Hematopoietic multipotent progenitor cell treated with erythropoietin and hydrocortisone succinate and interleukin-3 and kit ligand, for 6 days (in vitro differentiated cells): ENCODE data around the gene ZNF280B.
A peak's percentile ranks its signal among the peaks of the same experiment; 100 is the strongest.
"Not testable (repeated sequence)": the region's sequence is repeated elsewhere in the genome, so short reads cannot be mapped to it uniquely, and the experiment has no call there.

Experiments
- DNase-seq: peaks from one replicate; pipeline ENCODE4 v3.0.0-alpha.2; 2015

ZNF280B gene

DNA sequence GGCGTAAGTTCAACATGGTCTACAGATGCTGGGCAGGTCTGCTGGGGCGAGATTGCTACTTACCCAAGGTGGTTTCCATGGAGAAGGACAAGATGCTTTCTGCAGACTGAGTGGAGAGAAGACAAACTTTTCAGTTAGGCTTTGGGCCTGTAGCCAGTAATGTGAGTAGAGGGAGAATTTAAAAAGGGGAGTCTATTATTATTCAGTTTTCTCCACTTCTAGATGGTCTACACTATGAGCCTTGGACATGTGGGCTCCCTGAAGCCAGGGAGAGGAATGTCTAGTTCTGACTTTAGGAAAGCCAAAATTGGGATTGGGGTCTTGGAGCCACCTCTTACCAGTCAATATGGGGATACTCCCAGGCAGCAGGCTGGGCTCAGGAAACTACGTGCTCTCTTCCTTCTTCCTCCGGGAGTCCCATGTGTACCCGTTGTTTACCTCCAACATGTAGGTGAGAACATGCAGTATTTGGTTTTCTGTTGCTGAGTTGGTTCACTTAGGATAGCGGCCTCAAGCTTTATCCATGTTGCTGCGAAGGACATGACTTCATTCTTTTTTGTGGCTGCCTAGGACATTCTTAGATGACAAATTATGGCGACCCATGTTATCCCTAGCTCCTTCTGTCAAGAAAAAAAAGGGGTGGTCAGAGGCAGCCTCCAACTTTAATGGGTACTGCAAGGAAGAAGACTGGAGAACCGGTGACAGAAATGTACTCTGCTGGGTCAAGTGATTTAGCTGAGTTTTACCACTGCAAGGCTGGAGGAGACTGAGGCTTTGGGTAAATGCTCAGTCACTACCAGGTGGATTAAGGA lies 26.3 kb upstream of the ZNF280B start:
- no peak for DNase-seq

DNA sequence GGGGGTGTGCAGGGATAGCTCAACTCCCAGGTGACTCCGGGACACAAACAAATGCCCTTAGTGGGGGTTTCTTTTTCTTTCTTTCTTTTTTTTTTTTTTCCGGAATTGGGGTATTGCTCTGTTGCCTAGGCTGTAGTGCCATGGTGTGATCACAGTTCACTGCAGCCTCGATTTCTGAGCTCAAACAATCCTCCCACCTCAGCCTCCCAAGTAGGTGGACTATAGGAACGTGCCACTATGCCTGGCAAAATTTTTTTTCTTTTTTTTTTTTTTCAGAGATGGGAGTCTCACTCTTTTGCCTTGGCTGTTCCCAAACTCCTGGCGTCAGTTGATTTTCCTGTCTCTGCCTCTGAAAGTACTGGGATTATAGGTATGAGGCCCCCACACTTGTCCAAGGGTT lies 25.3 kb upstream of the ZNF280B start:
- no peak for DNase-seq

DNA sequence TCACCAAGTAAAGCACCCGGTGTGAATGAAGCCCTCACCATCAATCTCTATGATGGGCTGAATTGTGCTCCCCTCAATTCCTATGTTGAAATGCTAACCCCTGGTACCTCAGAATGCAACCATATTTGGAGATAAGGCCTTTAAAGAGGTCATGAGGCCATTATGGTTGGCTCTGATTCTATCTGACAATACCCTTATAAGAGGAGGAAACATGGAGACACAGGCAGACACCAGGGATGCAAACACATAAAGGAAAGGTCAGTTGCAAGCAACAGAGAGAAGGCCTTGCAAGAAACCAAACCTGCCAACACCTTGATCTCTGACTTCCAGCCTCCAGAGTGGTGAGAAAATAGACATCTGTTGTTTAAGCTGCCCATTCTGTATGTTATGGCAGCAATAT lies 24.9 kb upstream of the ZNF280B start:
- no peak for DNase-seq

DNA sequence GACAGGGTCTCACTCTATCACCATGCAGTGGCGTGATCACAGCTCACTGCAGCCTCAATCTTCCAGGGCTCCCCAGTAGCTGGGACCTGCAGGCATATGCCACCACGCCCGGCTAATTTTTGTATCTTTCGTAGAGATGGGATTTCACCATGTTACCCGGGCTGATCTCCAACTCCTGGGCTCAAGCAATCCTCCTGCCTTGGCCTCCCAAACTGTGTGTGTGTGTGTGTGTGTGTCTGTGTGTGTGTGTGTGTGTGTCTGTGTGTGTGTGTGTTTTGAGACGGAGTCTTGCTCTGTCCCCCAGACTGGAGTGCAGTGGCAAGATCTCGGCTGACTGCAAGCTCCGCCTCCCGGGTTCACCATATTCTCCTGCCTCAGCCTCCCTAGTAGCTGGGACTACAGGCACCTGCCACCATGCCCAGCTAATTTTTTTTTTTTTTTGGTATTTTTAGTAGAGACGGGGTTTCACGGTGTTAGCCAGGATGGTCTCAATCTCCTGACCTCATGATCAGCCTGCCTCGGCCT lies 24.1 kb upstream of the ZNF280B start:
- not testable (repeated sequence) for DNase-seq

DNA sequence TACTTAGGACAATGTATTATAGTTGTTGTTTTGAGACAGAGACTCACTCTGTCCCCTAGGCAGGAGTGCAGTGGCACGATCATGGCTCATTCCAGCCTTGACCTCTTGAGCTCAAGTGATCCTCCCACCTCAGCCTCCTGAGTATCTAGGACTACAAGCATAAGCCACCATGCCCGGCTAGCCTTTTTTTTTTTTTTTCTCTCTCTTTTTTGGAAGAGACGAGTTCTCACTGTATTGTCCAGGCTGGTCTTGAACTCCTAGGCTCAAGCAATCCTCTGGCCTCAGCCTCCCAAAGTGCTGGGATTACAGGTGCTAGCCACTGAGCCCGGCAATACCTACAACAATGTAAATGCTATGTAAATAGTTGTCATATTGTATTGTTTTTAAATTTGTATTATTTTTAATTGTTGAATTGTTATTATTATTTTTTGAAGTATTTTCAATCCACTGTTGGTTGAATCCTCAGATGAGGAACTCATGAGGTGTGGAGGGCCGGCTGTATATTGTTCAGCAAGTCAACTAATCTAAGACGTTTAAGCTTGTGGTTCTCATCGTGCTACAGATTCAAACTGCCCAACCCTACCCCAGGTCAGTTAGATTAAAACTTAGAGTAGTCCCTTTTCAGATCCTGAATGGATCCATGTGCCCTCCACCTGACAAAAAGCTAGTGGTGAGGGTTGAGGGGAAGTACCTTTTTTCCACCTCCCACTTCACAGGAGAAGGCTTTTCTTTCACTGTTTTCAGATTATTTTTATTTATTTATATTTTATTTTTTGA lies 23.4 kb upstream of the ZNF280B start:
- DNase-seq = no peak

DNA sequence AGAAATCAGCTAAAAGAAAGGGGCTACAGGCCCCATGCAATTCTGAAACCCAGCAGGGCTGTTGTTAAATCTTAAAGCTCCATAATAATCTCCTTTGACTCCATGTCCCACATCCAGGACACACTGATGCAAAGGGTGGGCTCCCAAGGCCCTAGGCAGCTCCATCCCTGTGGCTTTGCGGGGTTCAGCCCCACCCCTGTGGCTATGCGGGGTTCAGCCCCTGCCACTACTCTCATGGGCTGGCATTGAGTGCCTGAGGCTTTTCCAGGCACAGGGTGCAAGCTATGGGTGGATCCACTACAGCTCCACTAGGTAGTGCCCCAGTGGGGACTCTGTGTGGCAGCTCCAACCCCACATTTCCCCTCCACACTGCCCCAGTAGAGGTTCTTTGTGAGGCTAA lies 20.2 kb upstream of the ZNF280B start:
- no peak for DNase-seq

DNA sequence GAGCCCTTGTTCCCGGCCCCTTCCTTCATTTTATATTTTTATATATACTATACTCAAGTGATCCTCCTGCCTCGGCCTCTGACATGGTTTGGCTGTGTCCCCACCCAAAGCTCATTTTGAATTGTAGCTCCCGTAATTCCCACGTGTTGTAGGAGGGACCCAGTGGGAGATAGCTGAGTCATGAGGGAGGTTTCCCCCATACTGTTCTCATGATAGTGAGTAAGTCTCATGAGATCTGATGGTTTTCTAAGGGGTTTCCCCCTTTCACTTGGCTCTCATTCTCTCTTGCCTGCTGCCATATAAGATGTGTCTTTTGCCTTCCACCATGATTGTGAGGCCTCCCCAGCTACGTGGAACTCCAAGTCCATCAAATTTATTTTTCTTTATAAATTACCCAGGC lies 18.8 kb upstream of the ZNF280B start:
- no peak for DNase-seq

DNA sequence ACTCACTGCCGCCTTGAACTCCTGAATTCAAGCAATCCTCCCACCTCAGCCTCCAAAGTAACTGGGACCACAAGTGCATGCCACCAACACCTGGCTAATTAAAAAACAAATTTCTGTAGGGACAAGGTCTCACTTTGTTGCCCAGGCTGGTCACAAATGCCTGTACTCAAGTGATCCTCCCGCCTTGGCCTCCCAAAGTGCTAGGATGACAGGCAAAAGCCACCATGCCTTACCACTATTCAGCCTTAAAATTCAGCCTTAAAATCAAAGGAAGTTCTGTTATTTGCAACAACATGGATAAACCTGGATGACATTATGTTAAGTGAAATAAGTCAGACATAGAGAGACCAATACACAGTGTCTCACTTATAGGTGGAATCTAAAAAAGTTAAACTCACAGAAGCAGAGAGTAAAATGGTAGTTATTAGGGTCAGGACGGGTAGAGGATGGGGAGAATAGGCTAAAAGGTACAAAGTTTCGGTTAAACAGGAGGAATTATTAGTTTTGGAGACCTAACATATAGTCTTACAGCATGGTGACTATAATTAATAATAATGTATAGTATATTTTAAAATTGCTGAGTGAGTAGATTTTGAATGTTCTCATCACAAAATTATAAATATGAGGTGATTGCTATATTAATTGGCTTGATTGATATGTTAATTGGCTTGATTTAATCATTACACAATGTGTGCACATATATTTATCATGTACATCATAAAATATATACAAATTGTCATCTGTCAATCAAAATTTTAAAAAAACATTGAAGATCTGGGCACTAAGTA lies 17.8 kb upstream of the ZNF280B start:
- DNase-seq = no peak

DNA sequence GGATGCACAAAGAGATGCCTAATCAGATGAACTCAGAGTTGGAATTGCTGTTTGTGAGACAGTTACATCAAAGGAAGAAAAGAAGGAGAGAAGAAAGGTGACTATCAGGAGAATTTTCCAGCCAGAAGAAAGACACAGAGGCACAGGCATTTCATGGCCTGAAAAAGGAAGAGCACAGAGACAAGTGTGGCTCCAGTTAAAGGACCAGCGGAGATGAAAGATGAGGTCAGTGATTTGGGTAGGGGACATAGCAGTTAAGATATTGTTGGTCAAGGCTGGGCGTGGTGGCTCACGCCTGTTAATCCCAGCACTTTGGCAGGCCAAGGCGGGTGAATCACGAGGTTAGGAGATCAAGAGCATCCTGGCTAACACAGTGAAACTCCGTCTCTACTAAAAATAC lies 15.0 kb upstream of the ZNF280B start:
- DNase-seq = no peak

DNA sequence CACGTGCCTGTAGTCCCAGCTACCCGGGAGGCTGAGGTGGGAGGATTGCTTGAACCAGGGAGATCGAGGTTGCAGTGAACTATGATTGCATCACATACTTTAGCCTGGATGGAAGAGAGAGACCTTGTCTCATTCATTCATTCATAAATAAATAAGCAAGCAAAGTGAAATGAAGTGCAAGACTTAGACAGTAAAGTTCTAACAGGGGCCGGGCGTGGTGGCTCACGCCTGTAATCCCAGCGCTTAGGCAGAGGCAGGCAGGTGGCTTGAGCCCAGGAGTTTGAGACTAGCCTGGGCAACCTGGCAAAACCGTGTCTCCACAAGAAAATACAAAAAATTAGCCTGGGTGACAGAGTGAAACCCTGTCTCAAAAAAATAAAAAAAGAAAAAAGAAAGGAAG lies 13.1 kb upstream of the ZNF280B start:
- DNase-seq = no peak

DNA sequence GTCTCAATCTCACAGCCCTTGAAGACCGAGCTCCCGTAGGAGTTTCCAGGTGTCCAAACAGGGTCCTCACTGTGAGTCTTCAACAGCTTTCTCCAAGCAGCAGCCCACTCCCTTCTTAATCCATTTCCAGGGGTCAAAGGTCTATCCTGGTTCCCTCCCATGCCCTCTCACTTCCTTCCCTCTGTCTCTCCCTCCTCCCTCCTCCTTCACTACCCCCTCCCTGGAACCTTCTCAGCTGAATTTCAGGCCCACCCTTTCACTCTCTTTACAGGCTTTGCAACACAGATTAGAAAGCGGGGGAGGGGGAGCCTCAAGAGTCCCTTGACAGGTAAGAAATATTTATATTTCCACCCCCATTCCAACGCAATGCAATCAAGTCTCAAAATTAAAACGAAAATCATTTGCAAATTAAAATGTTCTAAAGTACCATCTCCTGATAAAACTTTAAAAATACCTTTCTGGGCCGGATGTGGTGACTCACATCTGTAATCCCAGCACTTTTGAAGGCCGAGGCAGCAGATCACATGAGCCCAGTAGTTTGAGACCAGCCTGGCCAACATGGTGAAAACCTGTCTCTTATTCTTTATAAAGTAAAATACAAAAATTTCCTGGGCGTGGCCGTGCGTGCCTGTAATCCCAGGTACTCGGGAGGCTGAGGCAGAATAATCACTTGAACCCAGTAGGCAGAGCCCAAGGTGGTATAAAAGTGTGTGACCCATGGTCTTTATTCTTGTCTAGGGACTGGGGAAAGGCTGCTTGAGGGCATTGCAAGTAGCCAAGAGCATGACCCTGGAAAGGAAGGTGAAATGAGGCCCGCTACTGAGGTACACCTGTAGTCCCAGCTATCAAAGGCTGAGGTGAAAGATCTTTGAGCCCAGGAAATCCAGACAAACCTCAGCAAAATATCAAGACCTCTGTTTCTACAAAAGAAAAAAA lies 12.4 kb upstream of the ZNF280B start:
- no peak for DNase-seq

DNA sequence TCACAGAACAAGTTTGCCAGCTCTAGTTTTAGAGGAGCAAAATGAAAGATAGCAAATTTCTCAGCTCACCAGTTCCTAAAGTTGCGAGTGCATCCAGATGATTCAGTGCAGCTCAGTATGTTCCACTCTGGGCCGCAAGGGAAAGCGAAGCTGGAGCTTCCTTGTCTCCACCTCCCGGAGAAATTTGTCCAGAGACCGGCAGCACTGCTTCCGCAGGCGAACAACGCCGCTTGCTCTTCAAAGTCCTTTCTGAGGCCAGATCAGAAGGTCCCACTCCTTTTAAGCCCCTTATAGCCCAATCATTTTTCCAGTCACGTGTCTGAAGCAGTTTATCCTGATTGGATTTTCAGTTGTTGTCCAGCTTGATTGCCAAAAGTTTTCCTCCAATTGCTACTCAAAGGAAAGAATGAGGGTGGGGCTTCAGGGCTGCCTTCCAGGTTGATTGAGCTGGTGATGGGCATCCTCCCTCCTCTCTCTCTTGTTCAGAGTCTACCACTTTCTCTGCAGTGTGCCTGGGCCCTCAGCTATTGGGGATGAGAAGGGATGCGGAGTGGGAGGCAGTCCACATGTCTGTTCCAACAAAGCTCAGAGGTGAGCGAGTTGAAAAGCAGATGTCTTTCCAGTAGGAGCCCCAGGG lies 11.6 kb upstream of the ZNF280B start, which contains the start of gene ZNF280A:
ZNF280A (minus strand) TSS at position 251 of the 637 bp plus-strand sequence. CDS start 4,640 bp downstream, outside the sequence.
- no peak for DNase-seq

DNA sequence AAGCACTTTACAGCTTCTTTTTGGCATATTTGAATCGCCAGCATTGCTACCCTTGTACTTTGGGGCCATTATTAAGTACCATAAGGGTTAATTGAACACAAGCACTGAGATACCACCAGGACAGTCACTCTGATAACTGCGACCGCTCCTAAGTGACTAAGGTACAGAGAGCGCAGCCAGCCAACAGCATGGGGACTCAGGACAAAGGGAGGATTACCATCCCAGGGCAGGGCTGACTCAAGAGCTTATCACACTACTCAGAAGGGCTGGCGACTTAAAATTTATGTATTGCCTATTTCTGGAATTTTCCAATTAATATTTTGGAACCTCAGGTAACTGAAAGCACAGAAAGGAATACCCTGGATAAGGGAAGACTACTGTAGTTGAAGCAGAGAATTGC lies 11.0 kb upstream of the ZNF280B start:
- DNase-seq = no peak

DNA sequence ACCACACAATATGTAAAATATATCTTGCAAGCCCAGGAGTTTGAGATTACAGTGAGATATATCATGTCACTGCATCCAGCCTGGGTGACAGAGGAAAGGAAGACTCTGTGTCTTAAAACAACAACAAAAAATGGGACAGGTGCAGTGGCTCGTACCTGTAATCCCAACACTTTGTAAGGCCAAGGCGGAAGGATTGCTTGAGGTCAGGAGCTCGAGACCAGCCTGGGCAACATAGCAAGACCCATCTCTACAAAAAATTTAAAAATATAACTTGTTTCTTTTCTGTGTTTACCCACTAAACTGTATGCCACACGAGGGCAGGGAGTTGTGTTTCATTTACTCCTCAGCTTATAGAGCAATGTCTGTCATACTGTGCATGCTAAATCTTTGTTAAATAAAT lies 8.4 kb upstream of the ZNF280B start:
- no peak for DNase-seq

DNA sequence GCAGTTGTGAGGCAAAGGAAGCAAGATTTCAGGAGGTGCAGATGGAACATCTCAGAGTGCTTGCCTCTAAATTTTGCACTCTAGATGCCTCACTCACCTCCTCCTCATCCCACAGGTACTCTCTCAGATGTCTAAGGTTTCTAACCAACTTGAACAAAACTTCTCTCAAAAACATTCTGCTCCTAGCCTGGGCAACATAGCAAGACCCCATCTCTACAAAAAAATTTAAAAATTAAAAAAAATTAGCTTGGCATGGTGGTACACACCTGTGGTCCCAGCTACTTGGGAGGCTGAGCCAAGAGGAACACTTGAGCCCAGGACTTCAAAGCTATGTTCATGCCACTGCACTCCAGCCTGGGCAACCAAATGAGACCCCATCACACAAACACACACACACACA lies 7.3 kb upstream of the ZNF280B start:
- DNase-seq = no peak

DNA sequence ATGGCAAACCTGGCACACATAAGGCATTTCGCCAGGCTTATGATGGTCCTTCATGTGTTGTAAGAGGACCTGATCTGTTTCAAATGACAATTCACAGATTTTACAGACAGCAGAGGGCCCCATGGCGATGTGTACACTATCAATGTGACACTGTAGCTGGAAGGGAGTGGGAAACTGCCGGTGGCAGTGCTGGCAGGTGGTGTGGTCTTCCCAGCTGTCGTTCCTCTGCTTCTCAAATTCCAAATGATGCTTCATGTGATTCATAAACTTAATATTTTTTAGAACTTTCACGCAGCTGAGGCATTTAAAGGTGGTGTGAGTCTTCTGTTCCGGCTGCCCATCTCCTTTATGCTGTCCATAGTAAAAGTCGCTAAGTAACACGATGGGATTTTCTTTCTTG lies 5.9 kb upstream of the ZNF280B start:
- not testable (repeated sequence) for DNase-seq

DNA sequence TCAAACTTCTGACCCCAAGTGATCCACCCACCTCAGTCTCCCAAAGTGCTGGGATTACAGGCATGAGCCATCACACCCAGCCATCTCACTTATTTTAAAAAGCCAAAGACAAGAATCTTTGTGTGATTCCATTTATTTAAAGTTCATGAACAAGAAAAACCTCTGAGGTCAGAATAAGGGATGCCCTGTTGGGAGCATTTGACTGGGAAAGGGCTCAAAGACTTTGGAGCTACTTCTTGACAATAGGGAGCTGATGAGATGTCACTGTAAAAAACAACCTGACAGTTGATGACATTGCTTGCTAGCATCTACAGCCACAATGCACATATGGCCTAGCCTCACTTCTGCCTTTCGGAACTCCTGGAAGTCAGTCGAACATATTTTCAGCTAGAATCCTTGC lies 5.1 kb upstream of the ZNF280B start:
- no peak for DNase-seq

DNA sequence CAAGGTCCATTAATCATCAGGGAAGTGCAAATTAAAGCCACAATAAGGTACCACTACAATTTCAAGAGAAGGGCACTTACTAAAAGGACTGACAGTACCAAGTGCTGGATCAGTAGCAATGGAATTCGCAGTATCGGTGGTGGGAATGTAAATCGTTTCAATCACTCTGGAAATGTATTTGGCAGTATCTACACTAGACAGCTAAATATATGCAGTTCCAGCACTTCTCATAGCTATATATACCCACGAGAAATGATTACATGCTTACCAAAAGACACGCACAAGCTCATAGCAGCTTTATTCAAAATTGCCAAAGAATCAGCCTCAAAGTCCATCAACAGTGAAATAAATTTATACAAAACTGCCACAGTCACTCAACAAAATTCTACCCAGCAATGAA lies 4.4 kb upstream of the ZNF280B start:
- no peak for DNase-seq

DNA sequence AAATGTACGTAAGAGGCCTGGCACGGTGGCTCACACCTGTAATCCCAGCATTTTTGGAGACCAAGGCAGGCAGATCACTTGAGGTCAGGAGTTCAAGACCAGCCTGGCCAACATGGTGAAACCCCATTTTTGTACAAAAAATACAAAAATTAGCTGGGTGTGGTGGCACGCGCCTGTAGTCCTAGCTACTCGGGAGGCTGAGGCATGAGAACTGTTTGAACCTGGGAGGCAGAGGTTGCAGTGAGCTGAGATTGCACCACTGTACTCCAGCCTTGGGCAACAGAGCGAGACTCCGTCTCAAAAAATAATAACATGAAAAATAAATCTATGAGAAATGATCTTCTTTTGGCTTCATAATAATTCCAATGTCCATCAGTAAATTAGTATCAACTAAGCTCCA lies 2.3 kb upstream of the ZNF280B start:
- DNase-seq = not testable (repeated sequence)

DNA sequence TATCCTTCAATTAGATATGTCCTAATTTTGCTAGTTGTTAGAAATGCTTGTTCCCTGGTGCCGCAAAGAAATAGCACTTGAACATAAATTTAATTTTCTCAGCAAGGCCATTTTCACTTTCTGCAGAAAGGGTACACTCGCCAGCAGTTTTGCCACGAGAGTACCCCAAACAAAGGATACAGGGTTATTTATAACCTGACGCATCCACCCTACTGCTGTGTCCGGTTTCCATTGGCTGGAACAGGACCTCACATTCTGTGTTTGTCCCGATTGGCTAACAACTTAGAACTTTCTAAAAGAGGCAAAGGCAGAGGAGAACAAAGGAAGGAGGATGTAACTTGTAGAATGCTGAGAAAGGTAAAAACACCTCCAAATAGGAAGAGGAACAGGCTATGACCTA lies 1.4 kb upstream of the ZNF280B start:
- not testable (repeated sequence) for DNase-seq

DNA sequence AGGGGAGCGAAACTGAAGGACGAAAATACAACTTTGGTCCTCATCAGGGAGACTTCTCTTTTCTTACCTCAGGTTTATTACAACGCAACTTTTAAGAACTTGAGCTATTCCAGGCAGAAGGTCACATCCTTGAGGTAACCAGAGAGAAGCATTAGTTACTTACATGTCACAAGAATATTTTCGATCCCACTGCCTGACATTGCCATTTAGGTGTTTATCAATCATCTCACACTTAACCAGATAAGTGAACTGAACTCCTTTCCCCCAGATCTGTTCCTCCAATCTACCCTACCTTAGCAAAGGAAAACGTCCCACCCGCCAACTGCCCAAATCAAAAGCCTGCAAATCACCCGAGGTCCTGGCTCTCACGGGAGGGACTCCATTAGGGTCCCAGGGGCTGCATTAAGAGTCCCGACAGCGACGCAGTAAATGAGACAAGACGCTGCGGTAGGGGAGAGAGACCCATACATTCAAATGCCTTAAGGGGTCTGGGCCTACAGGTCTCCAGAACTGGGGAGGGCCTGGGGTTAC lies 734 bp downstream of the ZNF280B start:
- peak; percentile 9 for DNase-seq
